Epithelial cell of proximal tubule (primary cell): ENCODE data around the gene PIGV. TPM values are rescaled to one million over a fixed set of nuclear protein-coding genes. Genes with fewer than 3 reads are reported as not detected.

Experiments used
- DNase-seq: peaks from one replicate; pipeline ENCODE4 v3.0.0-alpha.2; 2011; ENCODE audit warnings: low read depth
- H3K4me3 ChIP-seq: 2 replicates; pipeline ENCODE4 v1.5.1; 2011; ENCODE audit warnings: low read depth, mild to moderate bottlenecking, low read length
- CTCF ChIP-seq: conservative IDR thresholded peaks from 2 replicates; pipeline ENCODE4 v1.5.1; 2012; ENCODE audit warnings: low read depth, mild to moderate bottlenecking, low read length
- total RNA-seq: library from RNA; depleted of rRNA; stranded (reverse); fragments of >200 nt; gene quantifications from 2 replicates; pipeline ENCODE4 v1.2.3, GENCODE V29; 2015

PIGV gene
- total RNA-seq, 1 donor from 2014 or later: 12.6 TPM

DNA sequence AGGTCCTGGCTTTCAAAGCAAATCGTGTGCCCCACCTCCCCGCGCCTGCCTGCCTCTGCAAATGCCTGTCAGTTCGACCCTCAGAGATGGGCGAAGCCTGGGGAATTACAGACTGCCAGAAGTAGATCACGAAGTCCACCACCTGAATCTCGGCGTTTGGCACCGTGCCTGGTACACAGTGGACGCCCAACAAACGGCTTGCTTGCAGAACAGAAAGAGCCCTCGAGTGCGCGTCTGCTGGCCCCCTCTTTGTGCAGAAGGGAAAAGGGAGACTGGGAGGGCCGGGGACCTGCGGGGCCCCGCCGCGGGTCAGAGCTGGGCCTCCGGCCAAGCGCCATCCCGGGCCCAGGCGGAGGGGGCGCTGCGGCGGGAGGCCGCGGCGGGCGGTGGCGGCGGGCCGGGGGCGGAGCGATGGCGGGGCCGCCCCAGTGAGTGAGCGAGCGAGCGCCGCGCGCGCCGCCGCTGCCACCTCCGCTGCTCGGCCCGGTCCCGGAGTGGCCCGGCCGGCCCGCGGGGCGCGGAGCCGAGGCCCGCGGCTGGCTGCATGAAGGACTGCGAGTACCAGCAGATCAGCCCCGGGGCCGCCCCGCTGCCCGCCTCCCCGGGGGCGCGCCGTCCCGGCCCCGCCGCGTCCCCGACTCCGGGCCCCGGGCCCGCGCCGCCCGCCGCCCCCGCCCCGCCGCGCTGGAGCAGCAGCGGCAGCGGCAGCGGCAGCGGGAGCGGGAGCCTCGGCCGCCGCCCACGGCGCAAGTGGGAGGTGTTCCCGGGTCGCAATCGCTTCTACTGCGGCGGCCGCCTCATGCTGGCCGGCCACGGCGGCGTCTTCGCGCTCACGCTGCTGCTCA lies 38.7 kb downstream of the PIGV start, which contains the start of gene ZDHHC18:
ZDHHC18 (plus strand) TSS at position 428 of the 845 bp plus-strand sequence; CDS start at position 545, 117 bp downstream.
- H3K4me3 ChIP-seq: peak within 1 kb of the TSS; percentile 69
- DNase-seq: no peak
- peak; percentile 39 for TF ChIP-seq CTCF

- peak overlapping the region; percentile 69 for H3K4me3 ChIP-seq
- DNase-seq: no peak
- no peak for TF ChIP-seq CTCF
These were observed 39.4 kb downstream of the PIGV start for GRCh38 chr1:26827106-26827604.

DNA sequence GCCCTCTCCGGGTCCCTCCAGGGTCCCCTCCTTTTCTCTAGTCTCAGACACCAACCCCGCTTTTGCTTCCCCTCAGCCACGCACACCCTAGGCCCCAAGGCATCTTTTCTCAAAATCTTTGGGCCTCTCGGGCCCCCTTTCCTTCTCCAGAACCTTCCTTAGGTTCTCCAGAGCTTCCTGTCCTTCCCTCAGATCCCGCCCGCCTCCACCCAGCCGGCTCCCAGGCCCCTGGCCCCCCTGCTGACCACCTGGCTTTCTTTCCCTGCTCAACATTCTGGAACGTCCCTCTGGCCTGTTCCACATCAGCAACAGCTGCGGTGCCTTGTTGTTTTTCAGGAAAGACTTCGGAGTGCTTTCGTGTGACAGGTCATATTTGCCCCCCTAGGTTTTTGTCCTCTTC lies 39.9 kb downstream of the PIGV start:
- TF ChIP-seq CTCF: no peak
- DNase-seq: no peak

DNA sequence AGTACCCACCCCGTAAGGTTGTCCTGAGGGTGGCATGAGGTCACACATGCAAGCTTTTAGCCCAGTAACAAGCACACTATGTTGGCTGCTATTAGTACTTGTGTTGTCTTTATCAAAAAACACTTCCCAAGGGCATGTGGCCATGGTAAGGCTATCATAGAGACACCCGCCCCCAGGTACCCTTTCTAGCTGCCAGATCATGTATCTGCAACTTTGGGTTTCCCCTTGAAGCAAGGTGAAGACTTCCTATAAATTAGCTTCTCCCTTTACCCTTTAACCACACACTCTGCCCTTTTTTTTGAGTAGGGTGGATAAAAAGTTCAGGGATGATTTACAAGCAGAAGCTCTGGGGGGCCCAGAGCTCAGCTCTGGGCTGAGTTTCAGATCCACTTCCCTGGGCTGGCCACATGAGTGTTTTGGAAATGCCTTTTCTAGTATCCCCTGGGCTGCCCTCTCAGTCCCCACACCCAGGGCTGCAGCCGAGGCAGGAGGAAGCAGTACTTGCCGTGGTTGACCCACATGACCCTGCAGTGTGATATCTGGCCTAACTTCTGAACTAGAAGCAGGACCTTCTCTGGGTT lies 40.8 kb downstream of the PIGV start:
- no peak overlapping the region for H3K4me3 ChIP-seq
- no peak for DNase-seq
- no peak for TF ChIP-seq CTCF

More for the DNA sequence above, 39.9 kb downstream of the PIGV start:
- H3K4me3 ChIP-seq: peak overlapping the region; percentile 69

DNA sequence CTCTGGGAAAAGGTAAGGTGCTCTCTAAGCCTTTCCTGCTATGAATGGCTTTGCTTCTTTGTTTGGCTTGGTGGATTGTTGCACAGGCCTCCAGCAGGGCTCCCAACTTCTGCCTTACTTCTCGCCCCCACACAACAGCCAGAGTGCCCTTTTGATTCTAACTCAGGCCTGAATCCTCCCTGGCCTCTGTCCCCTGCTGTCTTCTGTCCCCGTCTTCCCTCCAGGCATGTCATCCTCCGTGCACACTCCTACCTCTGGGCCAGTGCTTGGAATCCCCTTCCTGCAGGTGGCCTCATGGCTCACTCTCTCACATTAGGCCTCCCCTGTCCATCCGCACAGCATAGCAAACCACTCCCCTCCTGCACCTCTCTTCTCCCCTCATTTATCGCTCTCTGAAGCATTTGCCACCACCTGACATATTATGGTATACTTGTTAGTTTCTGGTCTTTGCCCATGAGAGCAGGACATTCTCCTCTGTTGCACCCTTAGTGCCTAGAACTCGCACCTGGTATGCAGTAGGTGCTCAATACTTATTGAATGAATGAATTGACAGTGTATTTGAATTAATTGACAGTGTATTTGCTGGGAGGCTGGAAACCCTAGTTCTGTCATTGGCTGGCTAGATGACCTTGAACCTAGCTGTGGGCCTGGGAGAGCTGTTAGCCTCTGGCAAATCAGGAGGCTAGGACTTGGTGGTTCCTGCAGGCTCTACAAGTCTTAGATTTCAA lies 41.6 kb downstream of the PIGV start:
- no peak for DNase-seq
- no peak for TF ChIP-seq CTCF
- H3K4me3 ChIP-seq: no peak overlapping the region

- no peak for DNase-seq
- no peak overlapping the region for H3K4me3 ChIP-seq
- no peak for TF ChIP-seq CTCF
These were observed 43.3 kb downstream of the PIGV start for GRCh38 chr1:26831059-26831458.
